Lower lobe of right lung (tissue), 2 donors: Measurements from ENCODE around the gene KLRC4. TPM values are rescaled to one million over a fixed set of nuclear protein-coding genes. Genes with fewer than 3 reads are reported as not detected.
"Not testable (repeated sequence)": the region's sequence is repeated elsewhere in the genome, so short reads cannot be mapped to it uniquely, and the experiment has no call there.

Source experiments
- ATAC-seq, 2 donors: fragments of 200-7000 bp; cut with Tn5 transposase; one replicate each; pipeline ENCODE4 v1.9.1; 2020 to 2022; ENCODE audit warnings: mild to moderate bottlenecking in 2 of 2, moderate library complexity in 2 of 2
- DNase-seq: peaks from one replicate; pipeline ENCODE4 v3.0.0-alpha.2; 2020
- H3K27ac ChIP-seq: fragments of 200-600 bp; one replicate; pipeline ENCODE4 v1.8.0; 2022
- H3K27me3 ChIP-seq: fragments of 200-600 bp; one replicate; pipeline ENCODE4 v1.8.0; 2022; ENCODE audit warnings: low read depth
- H3K36me3 ChIP-seq: fragments of 200-600 bp; one replicate; pipeline ENCODE4 v1.8.0; 2022; ENCODE audit warnings: mild to moderate bottlenecking
- H3K4me1 ChIP-seq: fragments of 200-600 bp; one replicate; pipeline ENCODE4 v1.8.0; 2022
- H3K4me3 ChIP-seq: fragments of 200-600 bp; one replicate; pipeline ENCODE4 v1.8.0; 2022; ENCODE audit warnings: mild to moderate bottlenecking
- H3K9me3 ChIP-seq: fragments of 200-600 bp; one replicate; pipeline ENCODE4 v1.8.0; 2022
- CTCF ChIP-seq: fragments of 200-600 bp; IDR thresholded peaks from one replicate; pipeline ENCODE4 v1.8.0; 2022; ENCODE audit warnings: antibody characterized with exemption, mild to moderate bottlenecking
- intact Hi-C: fragments of 100-400 bp; cut with DNase I; formaldehyde crosslinking; loops from one replicate; pipeline ENCODE4 v1.11.0; 2022
- total RNA-seq: library from RNA; stranded (reverse); fragmentation: NEBNext Ultra II Directional; extraction: Animal tissue kit (Norgen Biotek cat#: 25700); gene quantifications from one replicate; pipeline ENCODE4 v1.2.1, GENCODE V29; 2021
- donor health status: DM: no; HTN: yes; CAD: no; lungs with severe emphysema.

The KLRC4 gene
- total RNA-seq, 1 donor from 2014 or later = not detected

GRCh38 chr12:10397296-10397695 is 12.3 kb downstream of the KLRC4 start:
- Histone ChIP-seq H3K4me3 (no peak overlapping the region), H3K36me3 (no peaks in the 10 kb centered on the region), H3K27ac (no peak overlapping the region), H3K4me1 (peaks cover 12% of the 10 kb centered on the region), H3K9me3 (no peaks in the 10 kb centered on the region), H3K27me3 (no peaks in the 10 kb centered on the region)
- intact Hi-C loops = no loop called here
- ATAC-seq (no peak), DNase-seq (no peak)
- TF ChIP-seq CTCF = no peak

GRCh38 chr12:10396176-10396575 is 13.4 kb downstream of the KLRC4 start:
- H3K36me3 ChIP-seq, H3K9me3 ChIP-seq, H3K27me3 ChIP-seq, H3K4me3 ChIP-seq, intact Hi-C loops, DNase-seq, ATAC-seq: not testable (repeated sequence)
- peak overlapping the region; percentile 59 for H3K27ac ChIP-seq
- H3K4me1 ChIP-seq = peaks cover 12% of the 10 kb centered on the region

- no peaks in the 10 kb centered on the region for H3K27me3 ChIP-seq
- no peak for DNase-seq
- no peaks in the 10 kb centered on the region for H3K9me3 ChIP-seq
- no peak overlapping the region for H3K4me3 ChIP-seq
- H3K4me1 ChIP-seq = peaks cover 12% of the 10 kb centered on the region
- ATAC-seq = peak; percentile 77 to 81
- no peak for TF ChIP-seq CTCF
- H3K36me3 ChIP-seq = no peaks in the 10 kb centered on the region
- peak overlapping the region; percentile 59 for H3K27ac ChIP-seq
- intact Hi-C loops = no loop called here
Observed at GRCh38 chr12:10395390-10395998, 14.1 kb downstream of the KLRC4 start.

- H3K27ac ChIP-seq = not testable (repeated sequence)
Observed at GRCh38 chr12:10394531-10395152, 14.9 kb downstream of the KLRC4 start.

GRCh38 chr12:10393291-10393690 is 16.3 kb downstream of the KLRC4 start:
- Histone ChIP-seq H3K4me1 (peaks cover 12% of the 10 kb centered on the region), H3K27me3 (no peaks in the 10 kb centered on the region), H3K9me3 (no peaks in the 10 kb centered on the region), H3K4me3 (no peak overlapping the region), H3K27ac (no peak overlapping the region), H3K36me3 (no peaks in the 10 kb centered on the region)
- no peak for ATAC-seq
- TF ChIP-seq CTCF = no peak
- no peak for DNase-seq
- intact Hi-C loops = no loop called here

More at GRCh38 chr12:10394531-10395152, 14.9 kb downstream of the KLRC4 start:
- H3K36me3 ChIP-seq, intact Hi-C loops, DNase-seq, H3K4me3 ChIP-seq, H3K27me3 ChIP-seq, ATAC-seq, H3K9me3 ChIP-seq: not testable (repeated sequence)
- peaks cover 12% of the 10 kb centered on the region for H3K4me1 ChIP-seq

- Histone ChIP-seq H3K4me1 (peaks cover 12% of the 10 kb centered on the region), H3K9me3 (no peaks in the 10 kb centered on the region), H3K27me3 (no peaks in the 10 kb centered on the region), H3K36me3 (no peaks in the 10 kb centered on the region), H3K27ac (no peak overlapping the region), H3K4me3 (no peak overlapping the region)
- DNase-seq (peak; percentile 59), ATAC-seq (peak; percentile 83 to 88)
- intact Hi-C loops = no loop called here
- no peak for TF ChIP-seq CTCF
Observed at GRCh38 chr12:10392394-10392930, 17.1 kb downstream of the KLRC4 start.

- H3K4me1 ChIP-seq, DNase-seq, ATAC-seq, intact Hi-C loops, H3K4me3 ChIP-seq, H3K9me3 ChIP-seq, H3K27ac ChIP-seq, H3K27me3 ChIP-seq, H3K36me3 ChIP-seq: not testable (repeated sequence)
Observed at GRCh38 chr12:10390991-10391390, 18.6 kb downstream of the KLRC4 start.
